ENCODE results near the gene ACSF2.

ACSF2 gene

DNA sequence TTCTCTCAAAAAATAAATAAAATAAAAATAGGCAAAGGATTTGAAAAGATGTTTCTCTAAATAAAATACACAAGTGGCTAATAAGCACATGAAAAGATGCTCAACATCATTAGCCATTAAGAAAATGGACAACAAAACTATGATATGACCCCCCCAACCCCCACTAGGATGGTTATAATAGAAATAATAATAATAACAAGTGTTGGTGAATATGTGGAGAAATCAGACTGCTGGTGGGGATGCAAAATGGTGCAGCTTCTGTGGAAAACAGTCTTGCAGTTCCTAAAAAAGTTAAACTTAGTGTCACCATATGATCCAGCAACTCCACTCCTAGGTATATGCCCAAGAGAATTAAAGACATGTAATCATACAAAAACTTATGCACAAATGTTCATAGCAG is 73.3 kb downstream of the ACSF2 start:
- in situ Hi-C loops (cut with HindIII; ENCODE audit: low pct_unique_long_range_greater_than_20kb, low sequenced_read_pairs): no loop called here
- DNase-seq (ENCODE audit: low read depth in 1 of 2, low spot score in 1 of 2): no peak
- no peak for TF ChIP-seq JUND (IDR thresholded peaks at IDR 0.05; ENCODE audit: low read depth)

DNA sequence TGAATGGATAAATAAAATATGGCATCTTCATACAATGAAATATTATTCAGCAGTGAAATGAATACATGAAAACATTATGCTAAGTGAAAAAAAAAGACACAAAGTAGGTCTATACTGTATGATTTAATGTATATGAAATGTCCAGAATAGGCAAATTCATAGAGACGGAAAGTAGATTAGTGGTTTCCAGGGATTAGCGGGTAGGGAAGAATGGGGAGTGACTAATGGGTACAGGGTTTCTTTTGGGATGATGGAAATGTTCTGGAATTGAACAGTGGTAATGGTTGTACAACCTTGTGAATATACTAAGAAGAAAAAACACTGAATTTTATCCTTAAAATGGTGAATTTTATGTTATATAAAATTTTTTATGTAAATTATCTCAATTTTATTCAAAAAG is 73.7 kb downstream of the ACSF2 start:
- no peak for TF ChIP-seq JUND (IDR thresholded peaks at IDR 0.05; ENCODE audit: low read depth)
- in situ Hi-C loops (cut with HindIII; ENCODE audit: low pct_unique_long_range_greater_than_20kb, low sequenced_read_pairs): no loop called here
- no peak for DNase-seq (ENCODE audit: low read depth in 1 of 2, low spot score in 1 of 2)

DNA sequence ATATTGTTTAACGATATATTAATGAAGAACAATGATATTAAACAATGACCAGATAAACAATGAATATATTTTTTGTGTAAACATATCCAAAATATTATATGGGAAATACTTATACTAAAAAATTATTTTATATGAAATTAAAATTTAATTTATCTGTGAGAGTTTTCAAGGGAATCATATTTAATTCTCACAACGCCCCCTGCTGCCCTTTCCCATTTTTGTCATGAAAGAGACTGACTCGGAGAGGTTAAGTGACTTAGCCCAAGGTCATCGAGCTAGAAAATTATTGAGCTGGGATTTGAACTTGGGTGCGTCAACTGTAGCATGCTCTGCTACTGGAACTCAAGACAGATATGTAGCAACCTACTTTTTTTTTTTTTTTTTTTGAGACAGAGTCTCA is 75.0 kb downstream of the ACSF2 start:
- in situ Hi-C loops (cut with HindIII; ENCODE audit: low pct_unique_long_range_greater_than_20kb, low sequenced_read_pairs): no loop called here
- no peak for TF ChIP-seq JUND (IDR thresholded peaks at IDR 0.05; ENCODE audit: low read depth)
- peak in 1 of 2 experiments; percentile 58 for DNase-seq (ENCODE audit: low read depth in 1 of 2, low spot score in 1 of 2)

DNA sequence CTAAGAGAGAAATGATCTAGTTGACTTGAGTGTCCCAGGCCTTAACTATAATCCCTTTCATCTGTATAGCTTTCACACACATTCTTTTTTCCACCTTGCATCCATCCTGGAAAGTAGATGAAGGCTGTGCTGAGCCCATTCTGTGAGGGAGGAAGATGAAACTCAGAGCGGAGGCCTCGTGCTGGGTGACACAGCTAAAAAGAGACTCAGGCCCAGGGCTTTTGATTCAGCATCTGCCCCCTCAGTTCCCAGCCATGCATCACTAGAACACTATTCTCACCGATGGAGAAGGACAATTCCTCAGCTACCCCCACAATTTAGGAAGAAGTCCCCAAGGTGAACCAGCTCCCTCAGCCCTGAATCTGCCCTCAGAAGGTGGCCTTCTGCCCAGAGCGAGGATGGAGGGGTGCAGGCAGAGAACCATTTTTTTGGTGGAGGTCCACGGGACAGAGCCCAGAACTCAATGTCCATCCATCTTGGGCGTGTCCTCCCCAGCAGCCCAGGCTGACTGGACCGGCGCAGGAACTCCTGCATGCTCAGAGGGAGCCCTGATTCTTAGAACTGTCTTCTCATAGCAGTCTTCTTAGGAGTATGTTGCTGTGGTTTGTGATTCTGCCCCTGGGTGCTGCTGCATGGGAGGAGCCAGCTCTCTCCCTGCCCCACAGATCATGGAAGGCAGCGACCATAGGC is 76.4 kb downstream of the ACSF2 start:
- no peak for TF ChIP-seq JUND (IDR thresholded peaks at IDR 0.05; ENCODE audit: low read depth)
- in situ Hi-C loops (cut with HindIII; ENCODE audit: low pct_unique_long_range_greater_than_20kb, low sequenced_read_pairs): no loop called here
- DNase-seq (ENCODE audit: low read depth in 1 of 2, low spot score in 1 of 2): no peak

DNA sequence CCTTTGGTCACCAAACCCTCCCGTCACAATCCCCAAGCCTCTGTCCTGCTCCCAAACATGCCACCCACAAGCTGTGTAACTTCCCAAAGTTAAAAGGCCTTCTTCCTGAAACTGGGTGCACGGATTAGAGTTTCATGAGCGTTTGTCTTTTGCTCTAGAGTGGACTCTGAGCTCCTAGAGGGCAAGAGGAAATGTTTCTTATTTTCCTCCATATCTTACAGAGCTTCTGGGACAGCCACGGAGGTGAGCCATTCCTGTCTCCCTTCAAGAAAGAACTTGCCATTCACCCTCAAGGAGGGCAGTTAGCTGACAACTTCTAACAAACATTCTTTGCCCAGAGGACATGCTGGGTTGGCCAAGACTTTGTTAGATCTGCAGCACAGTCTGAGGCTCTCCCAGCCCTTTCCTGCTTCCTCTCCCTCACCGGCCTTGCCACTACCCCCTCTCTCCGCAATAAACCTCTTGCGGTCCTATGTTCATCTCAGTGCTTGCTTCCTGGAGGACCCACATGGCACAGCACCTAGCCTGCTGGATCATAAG is 79.6 kb downstream of the ACSF2 start:
- DNase-seq (ENCODE audit: low read depth in 1 of 2, low spot score in 1 of 2): no peak
- in situ Hi-C loops (cut with HindIII; ENCODE audit: low pct_unique_long_range_greater_than_20kb, low sequenced_read_pairs): no loop called here
- TF ChIP-seq JUND (IDR thresholded peaks at IDR 0.05; ENCODE audit: low read depth): no peak

DNA sequence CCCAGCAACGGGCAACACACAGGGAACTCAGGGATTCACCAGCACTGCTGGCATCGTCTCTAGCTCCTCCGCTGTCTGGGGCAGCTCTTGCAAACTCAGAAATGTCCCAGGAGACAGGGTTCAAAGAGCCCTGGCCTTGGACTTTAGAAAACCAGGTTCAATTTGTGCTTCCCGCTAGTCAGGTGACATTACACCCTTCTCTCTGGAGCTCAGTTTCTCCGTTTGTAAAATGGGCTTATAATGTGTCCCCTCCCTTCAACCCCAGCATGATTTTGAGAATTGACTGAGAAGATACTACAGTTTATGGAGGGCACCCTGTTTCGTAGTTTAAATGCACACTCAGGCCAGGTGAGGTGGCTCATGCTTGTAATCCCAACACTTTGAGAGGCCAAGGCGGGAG is 80.3 kb downstream of the ACSF2 start:
- no peak for TF ChIP-seq JUND (IDR thresholded peaks at IDR 0.05; ENCODE audit: low read depth)
- DNase-seq (ENCODE audit: low read depth in 1 of 2, low spot score in 1 of 2): no peak
- in situ Hi-C loops (cut with HindIII; ENCODE audit: low pct_unique_long_range_greater_than_20kb, low sequenced_read_pairs): no loop called here

DNA sequence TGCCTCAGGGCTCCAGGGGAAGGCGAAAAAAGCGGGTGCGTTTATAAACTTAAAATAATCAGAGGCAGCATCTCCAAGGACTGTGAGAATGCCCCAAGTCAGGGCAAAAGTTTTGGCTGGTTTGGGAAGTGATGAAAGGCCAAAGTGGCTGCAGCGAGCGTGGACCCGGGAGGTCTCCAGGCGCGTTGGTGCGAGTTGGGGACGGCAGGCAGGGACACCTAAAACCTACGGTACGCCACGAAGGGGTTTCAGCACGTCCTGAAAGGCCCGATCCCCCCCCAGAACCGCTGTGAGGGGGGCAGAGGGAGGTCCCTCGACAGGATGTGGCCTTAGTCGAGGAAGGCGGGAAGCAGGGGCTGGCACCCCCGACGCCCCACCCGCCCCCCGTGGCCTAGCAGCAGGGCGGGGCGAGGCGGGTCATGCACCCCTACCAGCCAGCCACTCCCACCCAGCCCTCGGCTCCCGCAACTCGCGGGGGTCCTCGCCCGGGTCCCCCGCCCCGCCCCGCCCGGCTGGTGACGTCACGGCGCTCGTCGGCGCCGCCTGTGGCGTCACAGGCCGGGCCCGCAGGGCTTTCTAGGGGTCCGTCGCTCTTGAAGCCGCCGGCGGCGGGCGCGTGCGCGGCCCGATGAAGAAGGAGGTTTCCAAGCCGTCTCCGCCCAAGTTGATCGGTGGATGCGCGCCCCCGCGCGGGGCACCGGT is 82.0 kb downstream of the ACSF2 start, which contains the start of gene MYCBPAP:
TSS of gene MYCBPAP (plus strand) at position 569 of the 702 bp plus-strand sequence. CDS start 236 bp downstream, outside the sequence.
- no peak for TF ChIP-seq JUND (IDR thresholded peaks at IDR 0.05; ENCODE audit: low read depth)

DNA sequence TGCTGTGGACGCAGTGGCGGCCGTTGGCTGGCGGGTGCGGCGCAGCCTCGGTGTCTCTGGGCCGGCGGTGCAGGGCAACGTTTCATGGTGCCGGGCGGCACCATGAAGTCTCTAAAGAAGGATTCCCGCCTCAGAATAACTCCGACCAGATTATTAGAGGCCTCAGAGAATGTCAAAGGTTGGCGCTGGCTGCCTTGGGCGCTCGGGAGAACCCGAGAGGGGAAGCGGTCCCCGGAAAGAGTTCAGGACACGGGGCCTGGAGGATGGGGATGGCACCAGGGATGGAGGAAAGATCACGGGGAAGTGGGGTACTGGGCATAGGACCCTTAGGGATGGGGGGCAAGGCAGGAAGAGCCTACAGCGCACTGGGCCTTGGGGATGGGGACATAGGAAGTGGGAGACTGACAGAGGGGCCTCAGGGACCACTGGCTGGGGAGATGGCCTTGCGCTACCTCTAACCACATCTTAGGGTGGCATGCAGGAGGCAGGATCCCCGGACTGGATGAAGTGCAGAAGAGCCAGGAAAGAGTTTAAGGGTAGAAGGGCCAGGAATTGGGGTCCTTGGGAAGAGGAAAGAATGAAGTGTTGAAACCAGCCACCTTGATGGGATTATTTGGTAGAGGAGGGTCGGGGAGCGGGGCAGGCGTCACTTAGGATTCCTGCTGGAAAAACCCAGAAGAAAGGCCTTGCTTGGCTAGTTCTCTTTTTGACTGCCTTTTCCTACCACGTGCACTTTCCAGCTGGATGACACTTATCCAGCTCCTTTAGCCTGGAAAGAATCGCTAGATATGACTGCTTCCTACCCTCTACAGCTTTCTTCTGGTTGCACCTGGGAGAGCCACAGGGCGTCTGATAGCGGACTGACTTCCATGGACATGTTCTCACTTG is 82.8 kb downstream of the ACSF2 start:
- in situ Hi-C loops (cut with HindIII; ENCODE audit: low pct_unique_long_range_greater_than_20kb, low sequenced_read_pairs): no loop called here
- no peak for DNase-seq (ENCODE audit: low read depth in 1 of 2, low spot score in 1 of 2)
- TF ChIP-seq JUND (IDR thresholded peaks at IDR 0.05; ENCODE audit: low read depth): no peak

More for the DNA sequence above, 82.0 kb downstream of the ACSF2 start, which contains the start of gene MYCBPAP:
- in situ Hi-C loops (cut with HindIII; ENCODE audit: low pct_unique_long_range_greater_than_20kb, low sequenced_read_pairs): no loop called here
- peak; percentile 77 to 78 for DNase-seq (ENCODE audit: low read depth in 1 of 2, low spot score in 1 of 2)

DNA sequence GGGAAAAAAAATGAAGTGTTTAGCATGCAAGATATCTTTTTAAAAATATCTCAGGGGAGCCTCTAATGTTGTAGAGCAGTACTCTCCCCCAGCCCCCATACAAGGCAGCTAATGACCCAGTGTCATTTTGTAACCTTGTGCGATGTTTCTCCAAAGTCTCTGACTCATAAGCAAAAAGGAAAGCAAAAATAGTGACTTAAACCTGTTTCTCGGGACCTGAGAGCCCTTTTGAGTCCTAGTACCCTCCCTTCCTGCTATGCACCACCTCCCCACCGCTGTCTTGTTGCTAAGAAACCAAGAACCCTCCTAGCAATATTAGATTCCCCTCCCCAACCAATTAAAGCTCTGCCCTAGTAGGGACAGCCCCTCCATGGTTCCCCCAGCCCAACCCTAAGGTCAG is 85.0 kb downstream of the ACSF2 start:
- in situ Hi-C loops (cut with HindIII; ENCODE audit: low pct_unique_long_range_greater_than_20kb, low sequenced_read_pairs): no loop called here
- DNase-seq (ENCODE audit: low read depth in 1 of 2, low spot score in 1 of 2): no peak
- TF ChIP-seq JUND (IDR thresholded peaks at IDR 0.05; ENCODE audit: low read depth): no peak

DNA sequence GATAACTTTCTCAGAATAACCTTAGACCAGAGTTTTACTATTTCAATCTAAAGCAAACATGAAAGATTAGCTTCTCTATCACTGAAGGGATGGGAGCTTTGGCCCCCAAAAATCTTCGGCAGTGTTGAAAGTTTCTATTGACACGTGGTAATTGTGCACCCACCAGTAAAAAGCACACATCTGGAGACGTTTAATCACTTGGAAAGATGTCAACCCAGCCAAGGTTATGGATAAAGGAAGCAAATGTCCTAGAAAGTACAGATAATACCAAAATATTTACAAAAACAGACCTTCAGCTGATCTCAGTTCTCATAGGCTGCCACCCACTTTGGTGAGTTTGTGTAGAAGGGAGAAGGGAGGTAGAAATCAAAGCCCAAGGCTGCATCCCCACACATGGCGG is 87.5 kb downstream of the ACSF2 start:
- in situ Hi-C loops (cut with HindIII; ENCODE audit: low pct_unique_long_range_greater_than_20kb, low sequenced_read_pairs): no loop called here
- DNase-seq (ENCODE audit: low read depth in 1 of 2, low spot score in 1 of 2): no peak
- TF ChIP-seq JUND (IDR thresholded peaks at IDR 0.05; ENCODE audit: low read depth): no peak

DNA sequence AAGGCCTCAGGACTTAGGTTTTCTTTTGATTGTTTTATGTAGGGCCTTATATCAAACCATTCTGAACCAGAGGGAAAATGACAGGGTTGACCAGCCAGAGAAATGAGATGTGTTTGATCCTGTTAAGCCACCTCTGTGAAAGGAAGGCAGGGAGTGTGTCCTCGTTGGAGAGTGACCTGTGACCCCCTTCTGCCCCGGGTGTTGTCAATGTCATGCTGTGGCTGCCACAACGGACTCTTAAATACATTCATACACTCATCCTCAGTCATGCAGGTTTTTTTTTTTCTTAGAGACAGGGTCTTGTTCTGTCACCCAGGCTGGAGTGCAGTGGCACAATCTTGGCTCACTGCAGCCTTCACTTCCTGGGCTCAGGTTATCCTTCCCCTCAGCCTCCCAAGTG is 88.4 kb downstream of the ACSF2 start:
- DNase-seq (ENCODE audit: low read depth in 1 of 2, low spot score in 1 of 2): no peak
- TF ChIP-seq JUND (IDR thresholded peaks at IDR 0.05; ENCODE audit: low read depth): no peak
- in situ Hi-C loops (cut with HindIII; ENCODE audit: low pct_unique_long_range_greater_than_20kb, low sequenced_read_pairs): no loop called here

DNA sequence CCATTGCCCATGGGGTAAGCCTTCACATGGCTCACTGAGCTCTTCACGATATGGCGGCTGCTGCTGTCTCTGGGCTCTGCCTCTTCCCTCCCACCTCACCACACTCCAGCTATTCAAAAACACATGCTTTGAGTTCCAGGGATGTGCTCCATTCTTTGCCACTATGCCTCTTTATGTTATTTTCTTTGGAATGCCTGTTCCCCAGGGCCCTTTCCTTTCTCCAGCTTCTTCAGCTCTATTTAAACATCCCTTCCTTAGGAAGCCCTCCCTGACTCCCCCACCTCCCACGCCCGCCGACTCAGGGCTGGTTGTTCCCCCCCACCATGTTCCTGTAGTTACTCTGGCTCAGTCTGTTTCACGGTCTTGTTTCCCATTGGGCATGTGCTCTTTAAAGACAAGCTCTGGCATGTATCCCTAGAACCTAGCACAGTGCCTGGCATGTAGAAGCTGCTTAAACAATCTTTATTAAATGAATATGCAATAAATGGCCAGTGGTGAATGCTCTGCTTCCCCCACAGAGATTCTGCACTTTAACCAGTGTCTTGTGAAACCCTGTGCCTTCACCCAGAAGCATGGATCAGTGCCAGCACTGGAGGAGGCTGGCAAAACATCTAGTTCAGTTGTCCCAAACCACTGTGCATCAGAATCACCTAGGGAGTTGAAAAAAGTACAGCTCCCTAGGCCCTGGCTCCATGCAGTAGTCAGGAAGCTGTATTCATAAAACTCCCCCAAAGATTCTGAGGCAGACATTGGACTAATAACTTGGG is 89.1 kb downstream of the ACSF2 start:
- DNase-seq (ENCODE audit: low read depth in 1 of 2, low spot score in 1 of 2): no peak
- in situ Hi-C loops (cut with HindIII; ENCODE audit: low pct_unique_long_range_greater_than_20kb, low sequenced_read_pairs): no loop called here
- no peak for TF ChIP-seq JUND (IDR thresholded peaks at IDR 0.05; ENCODE audit: low read depth)

Measured in T47D (cell line).